Activated T-helper 1 cell treated with anti-CD3 and anti-CD28 coated beads, Interleukin-2, amount 50 U/mL, for 16 hours (primary cell): ENCODE data around the gene SRGAP3.
A peak's percentile ranks its signal among the peaks of the same experiment; 100 is the strongest.

Source experiments
- DNase-seq, 2 donors: peaks; one replicate each; pipeline ENCODE4 v3.0.0-alpha.2; 2020; ENCODE audit warnings: low read depth in 1 of 2, low spot score in 1 of 2

The SRGAP3 gene

DNA sequence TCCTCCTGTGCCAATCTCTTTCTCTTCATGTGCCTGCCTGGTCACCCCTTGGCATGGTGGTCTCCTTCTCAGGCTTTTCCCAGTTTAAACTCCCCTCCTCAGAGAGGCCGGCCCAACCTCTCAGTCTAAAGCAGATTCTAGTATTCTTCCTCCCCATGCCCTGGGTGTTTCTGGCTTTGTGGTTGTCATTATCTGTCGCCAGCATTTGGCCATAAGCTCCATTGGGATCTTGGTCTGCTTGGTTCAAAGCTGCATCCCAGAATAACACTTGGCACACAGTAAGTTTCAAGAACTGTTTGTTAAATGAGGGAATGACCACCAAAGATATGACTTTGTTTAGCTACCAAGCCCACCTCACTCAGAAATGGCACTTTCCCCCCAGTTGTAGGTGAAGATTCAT is 275.0 kb downstream of the SRGAP3 start:
- DNase-seq: no peak

DNA sequence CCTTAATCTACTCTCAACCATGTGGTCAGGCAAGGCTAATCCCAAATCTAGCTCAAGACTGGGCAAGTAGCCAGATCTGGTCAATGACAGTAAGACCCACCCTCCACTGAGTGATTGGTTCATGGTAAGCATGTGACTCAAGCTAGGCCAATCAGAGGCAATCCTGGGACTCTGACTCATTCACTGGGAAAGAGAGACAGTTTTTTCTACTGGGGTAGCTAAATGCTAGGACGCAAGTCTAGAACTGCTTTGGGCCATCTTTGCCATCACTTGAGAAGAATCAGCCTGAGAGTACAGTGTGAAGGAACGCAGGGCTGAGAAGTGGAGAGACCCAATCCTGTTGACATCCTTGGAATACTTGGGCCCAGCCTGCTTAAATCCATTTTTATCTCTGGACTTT is 276.8 kb downstream of the SRGAP3 start:
- DNase-seq: no peak

DNA sequence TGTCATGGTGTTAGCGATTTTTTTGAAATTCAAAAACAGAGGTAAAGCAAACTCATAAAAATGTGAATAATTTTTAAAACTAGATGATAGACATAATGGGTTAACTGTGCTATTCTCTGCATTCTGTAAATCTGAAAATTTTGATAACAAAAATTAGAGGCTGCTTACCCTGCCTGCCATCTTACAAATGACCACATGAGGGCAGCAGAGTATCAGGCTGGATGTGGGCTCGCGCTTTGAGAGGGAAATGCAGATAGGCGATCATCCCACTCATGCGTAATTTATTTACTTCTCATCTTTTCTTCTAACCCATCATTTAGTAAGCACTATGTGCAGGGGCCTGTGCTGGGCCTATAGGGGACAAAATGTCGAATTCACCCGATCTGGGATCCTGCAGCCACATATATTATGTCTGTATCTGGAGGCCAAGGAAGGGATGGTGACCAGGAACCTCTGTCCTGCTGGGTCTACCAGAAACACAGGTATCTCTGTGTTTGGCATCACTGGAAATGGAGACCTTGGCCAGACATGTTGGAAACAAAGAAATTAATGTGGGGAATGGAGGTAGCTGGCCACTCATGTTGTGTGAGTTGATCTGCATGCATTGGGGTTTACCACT is 278.4 kb downstream of the SRGAP3 start:
- peak; percentile 40 to 59 for DNase-seq

DNA sequence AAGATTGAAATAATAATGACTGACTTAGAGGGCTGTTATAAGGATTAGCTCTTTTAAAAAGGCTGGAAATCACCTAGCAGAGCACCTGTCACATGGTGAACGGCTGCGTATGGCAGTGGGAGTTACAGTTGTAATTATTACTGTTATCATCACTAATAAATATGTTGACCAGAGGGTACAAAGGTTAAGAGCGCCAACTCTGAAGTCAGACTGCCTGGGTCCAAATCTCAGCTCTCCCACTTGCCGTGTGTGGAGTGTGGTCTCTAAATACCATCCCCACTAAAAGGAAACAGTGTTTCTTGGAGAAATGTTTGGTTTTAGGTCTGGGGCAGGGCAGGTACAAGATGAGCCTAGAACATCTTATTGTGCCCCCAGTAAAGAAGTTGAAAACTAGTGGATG is 280.2 kb downstream of the SRGAP3 start:
- no peak for DNase-seq

DNA sequence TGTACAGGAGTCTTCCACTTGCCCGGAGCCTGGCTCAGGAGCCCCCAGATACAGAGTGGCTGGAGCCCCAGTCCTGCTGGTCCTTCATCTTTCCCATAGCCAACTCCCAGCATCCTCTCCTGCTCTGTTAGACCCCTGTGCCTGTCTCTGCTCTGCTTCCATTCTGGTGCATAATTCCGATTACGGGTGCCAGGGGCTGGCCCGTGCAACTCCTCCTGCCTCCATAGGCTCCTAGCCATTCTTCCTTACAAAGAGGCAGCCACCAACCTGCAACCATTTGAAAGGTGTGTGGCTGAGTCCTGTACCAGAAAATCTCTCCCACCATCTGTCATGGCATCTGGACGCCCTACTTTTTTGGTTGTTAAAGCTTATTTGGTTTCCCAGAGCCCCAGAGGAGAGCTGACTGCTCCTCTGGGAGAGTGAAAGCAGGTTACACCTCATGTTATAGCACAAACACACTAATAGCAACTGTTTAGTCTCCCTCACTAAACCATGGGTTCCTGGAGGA is 281.0 kb downstream of the SRGAP3 start:
- DNase-seq: no peak

DNA sequence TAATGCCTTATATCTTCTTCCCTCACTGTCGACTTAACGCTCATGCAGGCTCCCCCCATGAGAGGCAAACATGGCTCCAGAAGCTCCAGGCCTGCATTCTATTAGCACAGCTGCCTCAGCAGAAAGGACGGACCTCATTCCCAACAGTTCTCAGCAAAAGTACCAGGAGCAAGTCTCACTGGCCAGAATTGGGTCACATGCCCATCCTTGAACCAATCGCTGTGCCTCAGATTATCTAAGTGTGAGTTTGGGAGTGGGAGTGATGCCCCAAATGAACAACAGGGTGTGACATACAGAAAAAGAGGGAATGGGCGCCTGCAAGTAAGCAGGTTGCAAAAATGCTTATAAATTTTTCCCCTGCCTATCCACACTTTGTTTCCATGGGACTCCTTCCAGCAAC is 281.9 kb downstream of the SRGAP3 start:
- DNase-seq: no peak

DNA sequence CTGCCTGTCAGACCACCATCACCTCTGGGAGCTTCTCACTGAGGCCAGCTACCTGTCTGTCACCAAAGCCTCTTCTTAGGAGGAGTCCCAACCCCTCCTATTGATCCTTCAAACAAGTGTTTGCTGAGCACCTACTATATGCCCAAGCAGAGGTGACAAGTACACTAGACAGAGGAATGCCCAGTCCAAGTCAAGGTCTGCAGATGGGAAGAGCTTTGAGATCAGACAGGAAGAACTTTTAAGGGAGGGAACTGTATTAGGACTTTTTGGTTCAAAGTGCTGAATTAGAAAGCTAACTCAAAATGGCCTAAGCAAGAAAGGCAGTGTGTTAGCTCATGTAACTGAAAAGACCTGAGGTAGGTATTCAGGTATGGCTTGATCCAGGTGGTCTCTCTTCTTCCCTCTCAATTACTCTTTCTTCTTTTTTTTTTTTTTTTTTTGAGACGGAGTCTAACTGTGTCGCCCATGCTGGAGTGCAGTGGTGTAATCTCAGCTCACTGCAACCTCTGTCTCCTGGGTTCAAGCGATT is 282.6 kb downstream of the SRGAP3 start:
- DNase-seq: no peak

DNA sequence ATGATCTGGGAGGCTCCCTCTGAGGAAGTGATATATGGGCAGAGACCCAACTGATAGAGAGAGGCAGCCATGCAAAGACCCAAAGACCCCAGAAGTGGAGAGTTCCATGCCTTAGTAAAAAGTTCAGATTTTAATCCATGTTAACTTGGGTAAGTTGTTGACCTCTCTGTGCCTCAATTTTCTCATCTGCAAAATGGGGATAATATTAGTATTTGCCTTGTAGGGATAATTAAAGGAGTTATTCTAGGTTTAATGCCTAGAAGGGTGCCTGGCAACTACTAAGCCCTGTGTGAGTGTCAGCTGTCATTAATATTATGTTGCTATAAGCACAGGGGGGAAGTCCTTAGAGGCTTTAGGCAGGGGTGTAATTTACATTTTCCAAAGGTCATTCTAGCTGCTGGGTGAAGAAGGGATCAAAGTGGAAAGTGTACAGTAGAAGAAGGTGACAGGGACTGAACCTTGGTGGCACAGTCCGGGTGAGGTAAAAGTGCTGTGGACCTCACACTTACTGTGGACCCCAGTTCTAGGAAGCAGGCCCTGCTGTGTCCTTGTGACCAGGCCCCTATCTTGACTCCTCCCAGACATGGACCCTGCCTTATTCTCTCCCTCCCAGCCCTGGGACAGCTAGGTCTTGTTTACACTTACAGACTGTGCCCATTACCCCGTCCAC is 283.2 kb downstream of the SRGAP3 start:
- no peak for DNase-seq

DNA sequence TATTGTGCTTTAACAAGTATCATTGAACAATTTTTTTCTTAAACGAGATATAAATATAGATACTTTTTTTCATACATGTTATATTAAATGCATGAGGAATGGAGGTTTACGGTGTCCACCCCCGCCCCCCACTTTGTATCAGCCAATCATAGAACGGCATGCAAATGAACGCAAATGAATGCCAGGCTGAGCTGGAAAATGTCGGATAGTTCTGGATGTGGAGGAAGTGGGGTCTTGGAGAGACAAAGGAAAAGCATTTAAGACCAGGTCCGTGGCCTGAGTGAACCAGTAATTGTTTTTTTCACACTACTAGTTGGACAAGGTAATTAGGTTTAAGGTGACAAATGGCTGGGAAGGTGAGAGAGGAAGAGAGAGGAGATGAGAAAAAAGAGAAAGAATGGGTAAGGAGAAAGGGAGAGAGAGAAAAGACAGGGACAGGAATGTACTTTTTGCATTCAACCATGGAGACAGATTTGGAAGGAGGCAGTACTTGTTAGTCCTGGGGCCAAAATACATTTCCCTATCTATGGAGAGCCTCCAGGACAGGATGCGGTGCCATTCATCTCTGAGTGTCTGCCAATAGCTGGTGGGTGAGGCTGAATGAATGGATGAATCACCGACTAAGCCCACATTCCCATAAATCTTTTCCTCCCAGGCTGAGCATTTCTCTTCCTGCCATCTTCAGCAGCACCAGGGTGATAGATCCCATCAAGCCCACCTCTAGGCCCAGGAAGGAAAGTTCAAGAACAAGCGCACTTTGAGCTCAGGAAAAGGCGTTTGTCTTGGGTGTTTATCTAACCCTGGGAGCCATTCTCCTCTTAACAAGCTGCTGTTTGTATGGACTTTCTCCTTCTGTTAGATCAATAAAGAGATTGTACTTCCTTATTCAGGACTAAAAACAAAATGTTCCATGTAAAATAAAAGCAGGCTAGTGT is 284.7 kb downstream of the SRGAP3 start:
- DNase-seq: no peak

DNA sequence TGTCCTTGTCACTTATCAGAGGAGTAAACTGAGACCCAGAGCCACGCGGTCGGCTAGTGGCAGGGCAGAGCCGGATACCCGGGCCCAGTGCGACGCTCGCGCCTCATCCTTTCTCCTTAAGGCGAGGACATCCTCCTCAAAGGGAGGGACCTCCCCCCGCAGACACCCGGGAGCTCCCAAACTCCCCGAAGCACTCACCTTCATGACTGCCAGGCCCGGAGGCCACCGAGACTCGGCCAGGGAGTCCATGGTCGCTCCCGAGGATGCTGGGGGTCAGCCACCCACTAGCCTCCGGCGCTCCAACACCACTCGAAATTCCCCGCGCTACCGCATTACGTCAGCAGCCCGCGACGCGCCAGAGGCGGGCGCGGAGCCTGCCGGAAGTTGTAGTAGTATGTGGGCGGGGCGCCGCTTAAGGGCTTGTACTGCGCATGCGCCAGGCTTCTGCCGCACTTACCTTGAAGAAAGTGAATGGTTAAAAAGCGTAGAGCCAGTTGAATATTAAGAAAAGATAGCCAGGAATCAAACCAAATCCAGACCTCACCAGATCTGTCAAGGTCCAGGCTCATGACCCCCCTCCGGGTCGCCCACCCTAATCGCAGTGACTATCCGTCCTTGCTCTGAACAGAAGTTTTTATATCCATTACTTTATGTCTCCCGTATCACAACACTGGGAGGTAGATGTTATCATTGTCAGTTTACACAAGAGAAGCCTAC is 286.2 kb downstream of the SRGAP3 start, which contains the start of gene RAD18:
Gene RAD18 (minus strand): TSS at position 336 of the 717 bp plus-strand sequence. CDS start 87 bp downstream, at position 249.
- peak; percentile 89 for DNase-seq

DNA sequence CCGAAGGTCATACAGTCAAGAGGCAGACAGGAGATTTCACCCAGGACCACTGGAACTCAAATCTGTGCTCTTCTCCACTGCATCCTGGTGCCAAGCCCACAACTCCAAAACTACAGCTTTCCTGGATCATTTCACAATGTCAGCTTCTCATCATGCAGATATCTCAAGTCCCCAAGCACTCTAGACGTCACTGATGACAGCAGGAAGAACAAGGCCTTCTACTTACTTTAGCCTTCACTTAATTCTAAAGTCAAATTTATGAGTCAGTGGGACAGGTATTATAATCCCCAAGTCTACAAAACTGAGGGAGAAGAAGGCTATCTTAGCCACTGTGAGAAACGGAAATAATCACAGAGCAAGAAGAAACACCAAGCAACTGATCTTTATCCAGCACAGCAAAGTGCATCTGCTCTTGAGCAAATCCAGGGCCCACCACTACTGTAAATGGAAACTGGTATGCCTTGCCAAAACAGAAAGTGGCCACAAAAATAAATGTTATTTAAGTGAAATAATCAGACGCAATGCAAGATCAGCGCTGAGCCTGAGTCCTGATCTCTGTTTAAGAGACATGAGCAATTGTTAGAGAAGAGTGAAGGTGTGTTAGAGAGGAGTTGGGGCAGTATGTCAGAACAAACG is 287.1 kb downstream of the SRGAP3 start:
- no peak for DNase-seq

DNA sequence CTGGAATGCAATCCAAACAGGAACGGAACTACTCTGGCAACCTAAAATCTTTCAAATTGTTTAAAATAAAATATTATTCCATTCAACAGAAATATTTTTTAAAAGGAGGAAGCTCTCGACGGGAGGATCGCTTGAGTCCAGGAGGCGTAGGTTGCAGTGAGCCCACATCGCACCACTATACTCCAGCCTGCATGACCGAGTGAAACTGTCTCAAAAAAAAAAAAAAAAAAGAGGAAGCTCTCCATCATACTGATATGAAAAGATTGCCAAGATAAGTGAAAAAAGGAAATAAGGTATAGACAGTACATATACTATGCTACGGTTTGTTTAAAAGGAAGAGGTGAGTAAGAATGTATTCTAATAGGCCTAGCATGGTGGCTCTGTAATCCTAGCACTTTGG is 289.8 kb downstream of the SRGAP3 start:
- no peak for DNase-seq

DNA sequence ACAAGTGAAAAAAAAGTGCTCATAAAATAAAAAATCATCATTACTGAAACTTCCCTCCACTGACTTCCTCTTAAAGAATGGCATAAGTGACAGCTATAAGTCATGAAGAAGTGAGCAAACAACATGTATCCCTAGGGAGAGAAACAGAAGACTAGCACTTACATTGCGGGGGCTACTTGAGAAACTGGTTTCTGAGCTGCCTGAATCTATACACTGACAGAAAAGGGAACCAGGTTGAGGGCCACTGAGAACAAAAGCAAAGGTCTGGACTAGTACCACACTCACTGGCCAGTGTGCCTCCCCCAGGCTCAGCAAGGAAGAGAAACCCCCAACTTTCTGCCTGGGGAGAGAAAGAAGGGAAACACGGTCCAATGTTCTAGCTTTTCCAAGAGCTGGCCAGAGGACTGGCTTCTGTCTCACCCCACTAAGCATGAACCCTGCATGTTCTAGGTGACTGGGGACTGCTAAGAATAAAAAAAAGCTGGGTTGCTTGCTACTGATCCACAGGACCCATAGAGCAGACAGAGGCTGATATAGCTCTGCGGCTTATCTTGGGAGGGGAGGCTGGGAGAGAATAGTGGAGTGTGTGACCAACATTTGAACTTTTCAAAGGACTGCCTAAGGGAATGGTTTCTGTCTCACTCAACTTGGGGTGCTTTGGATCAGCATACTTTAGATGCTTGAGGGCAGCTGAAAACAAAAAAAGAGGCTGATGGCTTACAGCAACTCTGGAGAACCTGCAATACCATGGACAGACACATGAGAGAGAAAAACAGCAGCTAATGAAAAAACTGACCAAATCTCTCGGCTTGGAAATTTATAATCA is 294.3 kb downstream of the SRGAP3 start:
- no peak for DNase-seq

DNA sequence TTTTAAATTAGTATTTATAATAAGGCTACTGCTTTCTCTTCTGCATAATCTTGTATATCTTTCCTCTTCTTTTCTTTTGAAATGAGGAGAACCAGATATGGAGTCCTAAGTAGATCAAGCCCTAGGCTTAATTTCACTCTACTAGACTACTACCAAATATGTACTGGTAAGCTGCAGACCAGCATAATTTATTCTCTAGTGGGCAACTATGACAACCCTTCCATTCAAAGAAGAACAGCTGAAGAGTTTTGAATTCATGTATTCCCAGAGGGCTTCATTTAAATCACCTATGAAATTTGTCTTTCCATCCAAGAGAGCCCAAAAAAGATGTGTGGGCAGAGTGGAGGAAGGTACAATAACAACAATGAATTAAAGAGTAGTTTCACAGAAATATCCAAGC is 296.1 kb downstream of the SRGAP3 start:
- no peak for DNase-seq

DNA sequence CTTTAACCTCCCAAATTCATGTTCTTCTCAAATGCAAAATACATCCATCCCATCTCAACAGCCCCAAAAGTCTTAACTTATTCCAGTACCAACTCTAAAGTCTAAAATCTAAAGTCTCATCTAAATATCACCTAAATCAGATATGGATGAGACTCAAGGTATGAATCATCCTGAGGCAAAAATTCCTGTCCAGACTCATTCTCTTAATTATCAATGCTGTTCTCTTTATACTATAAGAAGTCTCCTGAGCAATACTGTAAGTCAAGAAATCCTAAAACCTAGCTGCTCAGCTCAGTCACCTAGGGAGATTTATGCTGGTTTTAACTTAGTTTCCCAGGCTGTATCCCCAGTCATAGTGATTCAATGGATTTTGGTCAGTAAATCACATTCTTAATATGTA is 297.3 kb downstream of the SRGAP3 start:
- no peak for DNase-seq

DNA sequence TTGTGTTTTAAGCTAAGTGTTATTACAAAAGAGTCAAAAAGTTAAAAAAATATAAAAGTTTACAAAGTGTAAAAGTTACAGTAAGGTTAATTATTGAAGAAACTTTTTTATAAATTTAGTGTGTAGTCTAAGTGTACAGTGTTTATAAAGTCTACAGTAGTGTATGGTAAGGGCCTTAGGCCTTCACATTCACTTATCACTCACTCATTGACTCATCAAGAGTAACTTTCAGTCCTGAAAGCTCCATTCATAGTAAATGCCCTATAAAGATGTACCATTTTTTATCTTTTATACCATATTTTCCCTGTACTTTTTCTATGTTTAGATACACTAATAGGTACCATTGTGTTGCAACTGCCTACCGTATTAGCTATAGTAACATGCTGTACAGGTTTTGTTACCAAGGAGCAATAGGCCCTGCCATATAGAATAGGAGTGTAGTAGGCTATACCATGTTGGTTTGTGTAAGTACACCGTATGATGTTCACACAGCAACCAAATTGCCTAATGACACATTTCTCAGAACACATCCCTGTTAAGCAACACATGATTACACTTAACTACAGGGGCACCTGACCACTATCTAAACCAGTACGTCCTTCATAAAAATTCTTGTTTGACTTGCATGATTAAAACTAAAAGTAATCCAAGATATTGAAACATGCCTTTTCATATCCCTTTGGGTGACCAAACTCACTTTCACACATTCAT is 303.4 kb downstream of the SRGAP3 start:
- DNase-seq: no peak

DNA sequence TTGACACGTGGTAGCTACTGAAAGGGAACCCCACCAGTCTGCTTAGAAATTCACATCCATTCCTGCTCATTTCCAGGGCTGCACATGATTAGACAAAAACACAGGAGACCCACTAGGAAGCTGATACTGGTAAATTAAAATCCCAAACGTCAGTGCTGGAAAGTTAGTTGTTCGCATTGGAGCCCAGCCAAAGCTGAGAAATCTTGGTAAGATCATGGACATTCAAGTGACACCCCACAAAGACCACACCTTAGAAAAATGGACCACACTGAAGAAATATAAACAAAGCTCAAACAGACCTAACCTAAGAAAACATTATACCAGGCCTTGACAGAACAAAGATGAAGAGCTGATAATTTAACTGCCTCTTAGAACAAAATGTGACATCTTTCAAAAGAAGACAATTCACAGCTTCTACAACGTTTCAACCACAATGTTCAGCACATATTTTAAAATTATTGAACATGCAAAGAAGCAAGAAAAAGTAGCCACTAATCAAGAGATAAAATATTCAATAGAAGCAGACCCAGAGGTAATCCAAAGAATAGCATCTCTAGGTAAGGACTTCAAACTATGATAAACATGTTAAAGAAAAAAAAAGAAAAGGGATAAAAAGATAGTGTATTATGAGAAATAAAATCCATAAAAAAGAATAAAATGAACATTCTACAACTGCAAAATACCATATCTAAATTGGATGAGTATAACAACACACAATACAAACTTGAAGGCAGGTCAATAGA is 306.5 kb downstream of the SRGAP3 start:
- no peak for DNase-seq

DNA sequence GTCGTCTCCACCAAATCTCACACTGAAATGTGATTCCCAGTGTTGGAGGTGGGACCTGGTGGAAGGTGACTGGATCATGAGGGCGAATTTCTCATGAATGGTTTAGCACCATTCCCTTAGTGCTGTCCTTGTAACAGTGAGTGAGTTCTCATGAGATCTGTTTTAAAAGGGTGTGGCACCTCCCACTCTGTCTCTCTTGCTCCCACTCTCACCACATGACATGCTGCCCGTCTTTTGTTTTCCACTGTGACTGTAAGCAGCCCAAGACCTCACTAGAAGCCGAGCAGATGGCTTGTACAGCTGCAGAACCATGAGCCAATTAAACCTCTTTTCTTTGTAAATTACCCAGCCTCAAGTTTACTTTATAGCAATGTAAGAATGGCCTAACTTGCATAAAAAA is 307.3 kb downstream of the SRGAP3 start:
- no peak for DNase-seq
